Naive B cell (primary cell): ENCODE data around the gene PSMB1. TPM values are rescaled to one million over a fixed set of nuclear protein-coding genes. Genes with fewer than 3 reads are reported as not detected.
"Not testable (repeated sequence)": the region's sequence is repeated elsewhere in the genome, so short reads cannot be mapped to it uniquely, and the experiment has no call there.

ENCODE experiments used
- ATAC-seq, 2 donors: fragments of 150-1000 bp; cut with Tn5 transposase; 2 replicates each; pipeline ENCODE4 v1.10.0; 2021; ENCODE audit warnings: low read depth in 2 of 2, mild to moderate bottlenecking in 2 of 2, moderate library complexity in 2 of 2
- DNase-seq: peaks from one replicate; pipeline ENCODE4 v3.0.0; 2022
- H3K27ac Mint-ChIP-seq, 6 donors: one replicate each; pipeline ENCODE4 v1.8.0; 2020 to 2022; ENCODE audit warnings: mild to moderate bottlenecking in 6 of 6, mixed read lengths in 6 of 6, moderate library complexity in 5 of 6, inconsistent platforms in 2 of 6
- H3K27me3 Mint-ChIP-seq, 3 donors: one replicate each; pipeline ENCODE4 v1.8.0; 2021 to 2022; ENCODE audit warnings: mixed read lengths in 3 of 3, mild to moderate bottlenecking in 1 of 3
- H3K36me3 Mint-ChIP-seq, 2 donors: one replicate each; pipeline ENCODE4 v1.8.0; 2020 to 2022; ENCODE audit warnings: mixed read lengths in 2 of 2, inconsistent platforms in 1 of 2, mild to moderate bottlenecking in 1 of 2
- H3K4me1 Mint-ChIP-seq, 3 donors: one replicate each; pipeline ENCODE4 v1.8.0; 2020 to 2022; ENCODE audit warnings: mixed read lengths in 3 of 3, inconsistent platforms in 1 of 3, mild to moderate bottlenecking in 1 of 3, moderate library complexity in 1 of 3
- H3K4me3 Mint-ChIP-seq, 8 donors: one replicate each; pipeline ENCODE4 v1.8.0; 2020 to 2022; ENCODE audit warnings: mild to moderate bottlenecking in 8 of 8, mixed read lengths in 8 of 8, moderate library complexity in 8 of 8, inconsistent platforms in 2 of 8
- H3K9me3 Mint-ChIP-seq, 7 donors: one replicate each; pipeline ENCODE4 v1.8.0; 2020 to 2022; ENCODE audit warnings: mixed read lengths in 7 of 7, mild to moderate bottlenecking in 5 of 7, inconsistent platforms in 2 of 7, moderate library complexity in 1 of 7
- polyA plus RNA-seq, 6 donors: library from polyadenylated mRNA; unstranded; fragments of 300-500 nt; fragmentation: Illumina TruSeq; gene quantifications; one replicate each; pipeline ENCODE4 v1.2.3, GENCODE V29; 2021; ENCODE audit warnings: low read depth in 6 of 6

The PSMB1 gene
- polyA plus RNA-seq, 6 donors from 2014 or later: 389 to 612 (median 483) TPM

DNA sequence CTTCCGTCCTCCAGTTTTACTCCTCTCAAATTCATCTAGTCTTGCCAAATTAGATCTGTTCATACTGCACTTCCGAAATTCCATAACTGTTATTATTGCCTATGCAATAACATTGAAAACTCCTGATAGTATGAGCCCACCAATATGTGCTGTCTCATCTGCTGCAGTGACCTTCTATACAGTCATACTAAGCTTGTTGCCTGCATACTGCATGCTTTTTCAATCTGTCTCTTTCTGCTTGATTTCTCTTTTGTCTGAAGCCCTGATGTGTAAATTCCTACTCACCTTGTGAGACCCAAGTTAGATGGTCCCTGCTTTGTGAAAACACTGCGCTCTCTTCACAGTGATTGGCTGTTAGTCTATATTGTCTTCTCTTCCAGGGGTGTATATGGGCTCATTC lies 2.2 kb upstream of the PSMB1 start:
- ATAC-seq (no peak), DNase-seq (no peak)
- H3K27ac Mint-ChIP-seq: no peak overlapping the region
- H3K27me3 Mint-ChIP-seq: no peaks in the 10 kb centered on the region
- H3K9me3 Mint-ChIP-seq: no peaks in the 10 kb centered on the region
- H3K4me1 Mint-ChIP-seq: peaks cover 2 to 27% (median 24%) of the 10 kb centered on the region in 3 donors
- H3K4me3 Mint-ChIP-seq: no peak overlapping the region
- peaks cover 0 to 8% of the 10 kb centered on the region in 2 donors for H3K36me3 Mint-ChIP-seq

DNA sequence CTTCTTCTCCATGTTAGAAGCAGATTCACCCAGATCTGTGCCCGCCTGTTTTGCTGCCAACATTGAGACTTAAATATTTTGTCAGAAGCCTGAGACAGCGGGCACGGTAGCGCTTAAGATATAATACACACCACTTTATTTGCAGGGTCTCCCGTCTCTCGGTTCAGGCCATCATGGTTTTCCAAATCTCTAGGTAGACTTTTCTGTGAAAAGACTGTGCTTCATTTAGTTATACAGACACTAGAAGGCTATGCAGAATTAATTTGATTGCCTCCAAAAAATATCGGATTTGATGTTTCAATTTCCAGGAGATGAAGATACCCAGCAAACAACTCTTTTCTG lies 1.7 kb upstream of the PSMB1 start:
- no peaks in the 10 kb centered on the region for H3K9me3 Mint-ChIP-seq
- ATAC-seq (no peak), DNase-seq (peak; percentile 1)
- no peak overlapping the region for H3K27ac Mint-ChIP-seq
- H3K4me1 Mint-ChIP-seq: peaks cover 0 to 32% (median 29%) of the 10 kb centered on the region in 3 donors
- H3K36me3 Mint-ChIP-seq: peaks cover 0 to 8% of the 10 kb centered on the region in 2 donors
- H3K27me3 Mint-ChIP-seq: no peaks in the 10 kb centered on the region
- no peak overlapping the region for H3K4me3 Mint-ChIP-seq

DNA sequence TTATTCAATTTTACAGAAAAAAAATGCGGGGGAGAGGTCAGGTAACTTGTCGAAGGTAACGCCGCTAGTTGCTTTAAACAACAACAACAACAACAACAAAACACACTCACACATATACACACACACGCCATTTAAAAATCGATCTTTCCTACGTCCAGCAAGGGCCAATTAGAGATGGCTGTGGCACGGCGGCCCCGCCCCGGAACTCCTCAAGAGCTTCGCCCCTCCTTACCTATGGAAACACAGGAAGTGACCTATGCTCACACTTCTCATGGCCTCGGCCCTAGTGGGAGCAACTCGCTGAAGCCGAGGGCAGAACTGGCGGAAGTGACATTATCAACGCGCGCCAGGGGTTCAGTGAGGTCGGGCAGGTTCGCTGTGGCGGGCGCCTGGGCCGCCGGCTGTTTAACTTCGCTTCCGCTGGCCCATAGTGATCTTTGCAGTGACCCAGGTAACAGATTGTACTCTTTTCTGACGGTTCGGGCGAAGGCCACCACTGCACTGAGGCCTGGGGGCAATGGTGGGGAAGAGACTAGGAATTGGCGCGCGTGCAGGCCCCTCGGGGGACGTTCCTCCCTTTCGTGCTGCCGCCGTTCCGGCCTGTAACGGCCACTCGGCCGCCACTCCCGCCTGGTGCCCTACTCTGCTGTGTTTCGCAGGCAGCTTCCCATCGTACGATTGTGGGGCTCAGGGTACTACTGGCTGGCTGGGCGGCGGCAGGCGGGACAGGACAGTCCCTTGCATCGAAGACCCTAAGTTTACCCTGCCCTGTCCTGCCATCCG lies 1.1 kb upstream of the PSMB1 start, which contains the start of gene TBP:
TSS of gene TBP (plus strand) at position 357 of the 783 bp plus-strand sequence. CDS start 2,661 bp downstream, outside the sequence.
- ATAC-seq (peak; percentile 90 to 91), DNase-seq (peak; percentile 97)
- Mint-ChIP-seq H3K27me3 (no peaks in the 10 kb centered on the region), H3K4me1 (peaks cover 1 to 35% (median 33%) of the 10 kb centered on the region in 3 donors), H3K27ac (no peak within 1 kb of the TSS), H3K36me3 (peaks cover 0 to 3% of the 10 kb centered on the region in 2 donors), H3K9me3 (no peaks in the 10 kb centered on the region), H3K4me3 (no peak within 1 kb of the TSS)

DNA sequence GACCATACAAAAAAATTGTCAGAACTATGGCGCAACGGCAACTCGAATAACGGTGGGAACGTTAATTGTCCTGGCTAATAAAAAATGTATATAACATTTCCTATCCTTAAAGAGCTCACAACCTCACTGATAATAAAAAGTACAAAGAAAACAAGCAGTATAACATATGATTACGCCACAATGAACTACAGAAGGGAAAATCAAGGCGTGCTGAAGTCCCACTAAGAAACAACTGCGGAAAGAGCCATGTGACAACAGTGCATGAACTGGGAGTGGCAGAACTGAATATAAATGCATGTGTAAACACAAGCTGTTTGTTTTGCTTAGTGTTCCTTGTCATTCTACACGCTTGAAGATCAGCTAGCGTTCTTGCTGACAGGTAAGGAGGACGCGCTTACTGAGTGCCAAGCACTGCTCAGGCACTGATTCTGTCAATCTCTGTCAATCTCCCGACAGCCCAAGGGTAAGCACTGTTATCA lies 466 bp upstream of the PSMB1 start:
- Mint-ChIP-seq H3K9me3 (no peaks in the 10 kb centered on the region), H3K27ac (no peak overlapping the region), H3K36me3 (peaks cover 0 to 4% of the 10 kb centered on the region in 2 donors), H3K27me3 (no peaks in the 10 kb centered on the region), H3K4me3 (no peak overlapping the region), H3K4me1 (peaks cover 8 to 42% (median 33%) of the 10 kb centered on the region in 3 donors)
- ATAC-seq (peak; percentile 59), DNase-seq (no peak)

DNA sequence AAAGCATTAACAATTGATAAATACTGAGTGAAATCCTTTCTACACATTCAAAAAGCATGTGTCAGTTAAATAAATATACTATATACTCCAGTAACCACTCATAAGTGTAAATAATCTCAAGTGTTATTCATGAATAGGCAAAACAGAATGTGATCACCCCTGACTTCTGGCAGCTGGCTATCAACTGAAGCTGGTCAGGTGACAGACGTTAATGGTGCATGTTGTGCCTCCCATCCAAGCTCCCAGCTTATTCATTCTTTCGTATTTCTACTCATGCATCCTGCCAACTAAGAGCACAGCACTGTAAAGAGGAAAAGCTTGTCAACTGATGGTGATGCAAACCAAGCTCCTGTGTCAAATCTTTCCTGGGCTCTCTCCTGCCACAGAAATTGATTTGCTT lies 7.7 kb downstream of the PSMB1 start:
- Mint-ChIP-seq H3K4me1 (peaks cover 28 to 29% (median 28%) of the 10 kb centered on the region in 3 donors), H3K4me3 (no peak overlapping the region), H3K27ac (peak overlapping the region in 1 of 6 donors; percentile 68), H3K27me3 (no peaks in the 10 kb centered on the region), H3K9me3 (no peaks in the 10 kb centered on the region), H3K36me3 (peaks cover 18 to 32% of the 10 kb centered on the region in 2 donors)
- no peak for ATAC-seq
- no peak for DNase-seq

DNA sequence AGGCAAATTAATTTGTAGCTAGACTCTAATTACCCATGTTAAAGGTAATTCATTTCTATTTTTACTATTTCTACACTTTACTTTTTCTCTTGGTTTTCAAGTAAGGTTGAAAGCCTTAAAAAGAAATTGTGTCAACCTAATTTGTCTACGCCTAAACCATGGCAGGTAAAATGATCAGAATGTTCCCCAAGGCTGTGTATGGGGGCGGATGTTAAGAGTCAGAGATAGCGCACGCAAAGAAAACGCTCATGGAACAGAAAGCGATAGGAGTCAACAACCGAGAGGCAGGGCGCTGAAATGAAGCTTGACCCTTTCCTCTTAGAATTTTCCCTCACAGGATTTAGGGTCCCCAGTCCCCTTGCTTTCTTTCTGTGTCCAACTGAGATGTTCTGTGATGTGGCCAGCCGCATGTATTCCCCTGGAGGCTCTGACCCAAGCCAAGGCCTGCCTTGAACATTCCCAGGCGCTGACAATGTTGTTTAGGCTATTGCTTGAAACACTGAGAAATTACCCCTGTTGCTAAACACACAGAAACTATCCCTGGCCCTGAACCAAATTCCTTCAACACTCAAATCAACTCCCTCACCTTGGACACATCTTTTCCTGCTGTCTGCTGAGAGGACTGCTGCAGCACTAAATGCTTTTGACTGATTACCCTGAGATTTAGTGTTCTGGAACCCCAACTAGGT lies 10.9 kb downstream of the PSMB1 start:
- peaks cover 18 to 20% (median 19%) of the 10 kb centered on the region in 3 donors for H3K4me1 Mint-ChIP-seq
- ATAC-seq (no peak), DNase-seq (no peak)
- peaks cover 10 to 22% of the 10 kb centered on the region in 2 donors for H3K36me3 Mint-ChIP-seq
- H3K27me3 Mint-ChIP-seq: no peaks in the 10 kb centered on the region
- H3K27ac Mint-ChIP-seq: no peak overlapping the region
- H3K9me3 Mint-ChIP-seq: no peaks in the 10 kb centered on the region
- H3K4me3 Mint-ChIP-seq: no peak overlapping the region

DNA sequence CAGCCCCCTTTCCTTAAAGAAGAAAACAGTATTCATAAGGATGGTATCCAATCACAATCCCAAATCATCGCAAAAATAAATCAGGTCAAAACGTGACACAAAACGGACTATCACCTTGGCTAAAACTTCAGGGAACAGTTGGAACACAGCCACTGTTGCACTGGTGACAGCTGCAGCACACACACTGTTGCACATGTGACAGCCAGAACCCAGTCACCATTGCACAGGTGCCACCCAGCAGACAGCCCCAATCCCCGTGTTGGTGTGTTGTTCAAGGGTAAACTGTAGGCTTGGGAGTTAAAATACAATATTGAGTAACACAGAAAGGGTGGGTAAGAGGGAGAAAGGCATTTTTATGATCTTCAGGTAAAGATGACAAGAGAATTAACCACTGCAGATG lies 15.8 kb downstream of the PSMB1 start:
- Mint-ChIP-seq H3K27ac (peak overlapping the region in 1 of 6 donors; percentile 32), H3K9me3 (no peaks in the 10 kb centered on the region), H3K4me3 (peak overlapping the region in 1 of 8 donors; percentile 20), H3K27me3 (no peaks in the 10 kb centered on the region), H3K4me1 (peaks cover 17 to 20% (median 19%) of the 10 kb centered on the region in 3 donors), H3K36me3 (peaks cover 27 to 35% of the 10 kb centered on the region in 2 donors)
- ATAC-seq (no peak), DNase-seq (no peak)

DNA sequence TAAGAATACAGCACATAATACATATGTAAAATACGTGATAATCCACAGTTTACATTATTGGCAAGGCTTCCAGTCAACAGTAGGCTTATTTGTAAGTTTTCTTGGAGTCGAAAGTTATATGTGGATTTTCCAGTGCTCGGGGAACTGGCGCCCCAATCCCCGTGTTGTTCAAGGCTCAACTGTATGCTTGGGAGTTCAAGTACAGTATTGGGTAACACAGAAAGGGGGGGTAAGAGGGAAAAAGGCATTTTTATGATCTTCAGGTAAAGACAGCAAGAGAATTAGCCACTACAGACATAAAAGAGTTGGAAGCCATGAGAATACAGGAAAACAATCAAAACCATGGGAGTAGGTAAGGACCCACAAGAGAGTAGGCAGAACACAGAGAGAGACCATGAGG lies 16.4 kb downstream of the PSMB1 start:
- no peak for ATAC-seq
- Mint-ChIP-seq H3K27me3 (no peaks in the 10 kb centered on the region), H3K4me1 (peaks cover 17 to 20% (median 19%) of the 10 kb centered on the region in 3 donors), H3K27ac (peak overlapping the region in 2 of 6 donors; percentile 5 to 49), H3K4me3 (no peak overlapping the region), H3K9me3 (no peaks in the 10 kb centered on the region), H3K36me3 (peaks cover 27 to 35% of the 10 kb centered on the region in 2 donors)
- no peak for DNase-seq

DNA sequence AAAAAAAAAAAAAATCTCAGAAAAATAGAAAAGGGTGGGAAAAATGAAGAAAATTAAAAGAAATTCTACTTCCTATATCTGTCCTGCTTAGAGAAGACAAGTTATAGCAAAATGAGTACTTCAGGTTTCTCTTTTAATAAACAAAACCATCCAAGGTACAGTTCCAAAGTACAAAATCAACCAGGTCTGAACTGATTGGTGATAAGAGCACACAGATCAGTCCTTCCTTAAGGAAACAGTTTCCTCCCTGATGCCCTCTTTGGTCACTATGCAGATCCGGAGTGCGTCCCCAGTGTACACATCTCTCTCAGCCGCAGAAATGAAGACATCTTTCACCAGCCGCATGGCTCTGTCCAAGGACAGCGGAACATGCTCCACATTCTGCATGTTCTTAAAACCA lies 18.1 kb downstream of the PSMB1 start:
- Mint-ChIP-seq H3K27ac (peak overlapping the region in 1 of 6 donors; percentile 59), H3K9me3 (no peaks in the 10 kb centered on the region), H3K4me3 (no peak overlapping the region), H3K36me3 (peaks cover 17 to 25% of the 10 kb centered on the region in 2 donors), H3K4me1 (peaks cover 2 to 11% (median 7%) of the 10 kb centered on the region in 3 donors), H3K27me3 (no peaks in the 10 kb centered on the region)
- DNase-seq (no peak), ATAC-seq (no peak)

DNA sequence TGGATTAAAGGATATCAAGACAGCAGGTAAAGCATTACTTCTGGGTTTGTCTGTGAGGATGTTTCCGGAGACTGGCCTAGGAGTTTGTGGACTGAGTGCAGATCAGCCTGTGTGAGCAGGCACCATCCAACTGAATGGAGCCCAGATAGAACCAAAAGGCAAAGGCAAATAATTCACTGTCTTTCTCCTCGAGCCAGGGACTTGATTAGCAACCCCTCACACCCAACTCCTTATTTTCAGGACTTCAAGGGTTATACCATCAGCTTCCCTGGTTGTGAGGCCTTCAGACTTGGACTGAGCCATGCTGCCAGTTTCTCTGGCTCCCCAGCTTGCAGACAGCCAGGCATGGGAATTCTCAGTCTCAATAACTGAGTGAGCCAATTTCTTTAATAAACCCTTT lies 19.3 kb downstream of the PSMB1 start:
- Mint-ChIP-seq H3K27me3 (no peaks in the 10 kb centered on the region), H3K27ac (peak overlapping the region in 1 of 6 donors; percentile 67), H3K36me3 (peaks cover 17 to 25% of the 10 kb centered on the region in 2 donors), H3K4me3 (no peak overlapping the region), H3K4me1 (peaks cover 0 to 6% (median 0%) of the 10 kb centered on the region in 3 donors), H3K9me3 (no peaks in the 10 kb centered on the region)
- DNase-seq (no peak), ATAC-seq (no peak)

DNA sequence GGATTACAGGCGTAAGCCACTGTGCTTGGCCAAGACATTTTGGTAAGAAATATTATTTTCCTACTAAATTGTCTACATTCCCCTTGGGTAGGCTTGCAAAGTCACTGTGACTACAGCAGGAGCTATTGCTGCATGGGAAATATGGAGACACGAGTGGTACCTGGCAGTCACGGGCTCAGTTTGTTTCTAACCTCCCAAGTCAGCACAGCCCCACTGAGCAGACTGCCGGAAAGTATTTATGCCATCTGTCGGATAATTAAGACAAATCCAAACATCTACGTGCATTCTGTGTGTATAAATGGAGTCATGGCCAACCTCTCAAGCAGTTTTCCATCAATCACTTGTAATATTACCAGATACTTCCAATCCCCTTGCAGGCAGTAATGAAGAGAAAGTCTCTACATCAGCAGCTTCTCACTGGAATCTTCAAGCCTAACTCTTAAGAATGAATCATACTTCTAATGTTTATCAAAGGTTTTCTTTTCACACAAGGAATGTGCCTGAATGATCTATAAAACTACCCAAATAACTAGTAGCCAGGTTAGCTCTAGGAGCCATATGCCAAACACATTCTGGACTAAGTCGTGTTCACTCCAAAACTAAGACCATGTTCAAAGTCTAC lies 20.1 kb downstream of the PSMB1 start:
- DNase-seq: no peak
- peaks cover 17 to 25% of the 10 kb centered on the region in 2 donors for H3K36me3 Mint-ChIP-seq
- H3K27me3 Mint-ChIP-seq: no peaks in the 10 kb centered on the region
- no peaks in the 10 kb centered on the region for H3K9me3 Mint-ChIP-seq
- H3K27ac Mint-ChIP-seq: peak overlapping the region in 2 of 6 donors; percentile 11 to 28
- peaks cover 0 to 5% (median 0%) of the 10 kb centered on the region in 3 donors for H3K4me1 Mint-ChIP-seq
- ATAC-seq: no peak
- no peak overlapping the region for H3K4me3 Mint-ChIP-seq

DNA sequence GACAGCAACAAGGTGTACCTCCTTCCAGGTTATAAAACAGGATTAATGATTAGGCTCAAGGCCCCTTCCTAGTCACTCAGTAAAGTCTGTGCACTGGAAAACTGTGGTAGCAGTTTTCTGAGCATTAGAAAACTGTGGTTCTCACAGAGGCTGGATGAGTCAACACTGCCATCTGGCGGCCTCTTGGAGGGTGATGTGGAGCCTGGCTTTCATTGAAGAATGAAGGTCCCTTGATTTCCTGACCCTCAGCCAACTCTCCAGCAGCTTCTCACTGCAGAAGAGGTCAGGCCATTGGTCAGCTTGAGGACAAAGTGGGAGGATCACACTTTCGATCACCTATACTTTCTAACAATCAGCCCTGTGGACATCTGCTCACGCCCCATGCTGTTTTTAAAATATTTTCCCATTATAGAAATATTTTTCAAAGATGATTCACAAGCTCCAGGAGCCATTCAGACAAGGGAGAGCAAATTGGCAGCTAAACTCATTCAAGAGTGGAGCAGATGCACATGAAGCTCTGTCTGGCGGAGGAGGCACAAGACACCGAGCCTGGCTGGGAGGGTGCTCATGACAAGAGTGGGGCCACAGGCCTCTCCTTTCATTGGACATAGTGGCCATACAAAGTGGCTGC lies 23.2 kb downstream of the PSMB1 start:
- H3K4me1 Mint-ChIP-seq: no peaks in the 10 kb centered on the region
- DNase-seq: peak; percentile 42
- no peaks in the 10 kb centered on the region for H3K9me3 Mint-ChIP-seq
- peak overlapping the region in 2 of 6 donors; percentile 69 to 80 for H3K27ac Mint-ChIP-seq
- peaks cover 0 to 2% of the 10 kb centered on the region in 2 donors for H3K36me3 Mint-ChIP-seq
- no peaks in the 10 kb centered on the region for H3K27me3 Mint-ChIP-seq
- H3K4me3 Mint-ChIP-seq: no peak overlapping the region
- ATAC-seq: peak; percentile 46 to 60

DNA sequence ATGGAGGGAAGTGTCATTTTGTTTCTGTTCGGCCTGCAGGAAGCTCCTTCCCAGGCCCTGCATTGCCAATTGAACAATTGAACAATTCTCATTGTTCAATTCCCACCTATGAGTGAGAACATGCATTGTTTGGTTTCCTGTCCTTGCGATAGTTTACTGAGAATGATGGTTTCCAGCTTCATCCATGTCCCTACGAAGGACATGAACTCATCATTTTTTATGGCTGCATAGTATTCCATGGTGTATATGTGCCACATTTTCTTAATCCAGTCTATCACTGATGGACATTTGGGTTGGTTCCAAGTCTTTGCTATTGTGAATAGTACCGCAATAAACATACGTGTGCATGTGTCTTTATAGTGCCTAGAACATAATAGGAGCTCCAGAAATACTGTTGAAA lies 25.1 kb downstream of the PSMB1 start:
- not testable (repeated sequence) for H3K4me3 Mint-ChIP-seq, H3K4me1 Mint-ChIP-seq, ATAC-seq, H3K36me3 Mint-ChIP-seq, H3K9me3 Mint-ChIP-seq, DNase-seq, H3K27me3 Mint-ChIP-seq, H3K27ac Mint-ChIP-seq
